Muscle of arm (tissue), 12 donors: ENCODE measurements around the gene IQGAP1. TPM values are rescaled to one million over a fixed set of nuclear protein-coding genes. Genes with fewer than 3 reads are reported as not detected.

Experiments used
- DNase-seq: peaks from one replicate; pipeline ENCODE4 v3.0.0-alpha.2; 2013
- polyA plus RNA-seq, 12 donors: library from polyadenylated mRNA; unstranded; fragments of 120-200 nt; gene quantifications; one replicate each; pipeline ENCODE4 v1.2.1, GENCODE V29; 2013; ENCODE audit not compliant: insufficient read length in 12 of 12

The IQGAP1 gene
- polyA plus RNA-seq, 12 donors, result 66.2 to 209 (median 87.6) TPM

GRCh38 chr15:90360746-90361145 is 27.3 kb upstream of the IQGAP1 start:
- DNase-seq, result no peak

GRCh38 chr15:90362936-90363212 is 25.2 kb upstream of the IQGAP1 start:
- no peak for DNase-seq

- no peak for DNase-seq
Observed at GRCh38 chr15:90364251-90364650, 23.8 kb upstream of the IQGAP1 start.

- no peak for DNase-seq
Observed at GRCh38 chr15:90365414-90366055, 22.5 kb upstream of the IQGAP1 start.

GRCh38 chr15:90367576-90367975 is 20.5 kb upstream of the IQGAP1 start:
- peak; percentile 49 for DNase-seq

- no peak for DNase-seq
Observed at GRCh38 chr15:90375071-90375470, 13.0 kb upstream of the IQGAP1 start.

GRCh38 chr15:90376789-90377188 is 11.3 kb upstream of the IQGAP1 start:
- no peak for DNase-seq

GRCh38 chr15:90379263-90379662 is 8.8 kb upstream of the IQGAP1 start:
- DNase-seq, result no peak

- DNase-seq, result no peak
Observed at GRCh38 chr15:90381515-90381914, 6.5 kb upstream of the IQGAP1 start.

GRCh38 chr15:90382320-90382719 is 5.7 kb upstream of the IQGAP1 start:
- DNase-seq, result no peak

- no peak for DNase-seq
Observed at GRCh38 chr15:90386221-90386620, 1.8 kb upstream of the IQGAP1 start.

GRCh38 chr15:90388462-90389380 is 679 bp downstream of the IQGAP1 start:
- peak; percentile 67 for DNase-seq

GRCh38 chr15:90389513-90389912 is 1.5 kb downstream of the IQGAP1 start:
- DNase-seq, result no peak

- DNase-seq, result no peak
Observed at GRCh38 chr15:90393040-90393439, 5.0 kb downstream of the IQGAP1 start.

GRCh38 chr15:90394074-90394473 is 6.0 kb downstream of the IQGAP1 start:
- DNase-seq, result no peak

GRCh38 chr15:90394748-90395442 is 6.9 kb downstream of the IQGAP1 start:
- DNase-seq, result no peak

- no peak for DNase-seq
Observed at GRCh38 chr15:90396321-90396720, 8.3 kb downstream of the IQGAP1 start.

- no peak for DNase-seq
Observed at GRCh38 chr15:90400005-90400758, 12.1 kb downstream of the IQGAP1 start.

- DNase-seq, result peak; percentile 74
Observed at GRCh38 chr15:90400759-90401314, 12.8 kb downstream of the IQGAP1 start.

GRCh38 chr15:90401495-90401894 is 13.5 kb downstream of the IQGAP1 start:
- no peak for DNase-seq

- peak; percentile 65 for DNase-seq
Observed at GRCh38 chr15:90402223-90402622, 14.2 kb downstream of the IQGAP1 start.

GRCh38 chr15:90402767-90403166 is 14.7 kb downstream of the IQGAP1 start:
- no peak for DNase-seq
